Thyroid gland (tissue), 4 donors: ENCODE results near the gene S100A4.

Experiments
- CTCF ChIP-seq, 6 experiments: fragments of 200-600 bp in 3 of 6; fragments of 450-650 bp in 3 of 6; sonication (generic) in 3 of 6; IDR thresholded peaks; one replicate each; pipeline ENCODE4 v1.5.1; 2016 to 2019; ENCODE audit warnings: antibody characterized with exemption in 6 of 6, mild to moderate bottlenecking in 2 of 6, inconsistent platforms in 1 of 6, moderate library complexity in 1 of 6
- POLR2A ChIP-seq, 2 donors: fragments of 450-650 bp; IDR thresholded peaks; one replicate each; pipeline ENCODE4 v1.6.1; 2017; ENCODE audit warnings: antibody characterized with exemption in 2 of 2, mild to moderate bottlenecking in 2 of 2, moderate library complexity in 1 of 2

- TF ChIP-seq CTCF (IDR thresholded peaks at IDR 0.05) (no peak), POLR2A (IDR thresholded peaks at IDR 0.05) (no peak)
Observed at GRCh38 chr1:153525088-153525728, 20.4 kb downstream of the S100A4 start.
